ENCODE measurements around the gene BRINP1. TPM values are rescaled to one million over a fixed set of nuclear protein-coding genes. Genes with fewer than 3 reads are reported as not detected.

Gene BRINP1
- total RNA-seq, 1 experiment from 2014 or later, result 14.0 TPM

DNA sequence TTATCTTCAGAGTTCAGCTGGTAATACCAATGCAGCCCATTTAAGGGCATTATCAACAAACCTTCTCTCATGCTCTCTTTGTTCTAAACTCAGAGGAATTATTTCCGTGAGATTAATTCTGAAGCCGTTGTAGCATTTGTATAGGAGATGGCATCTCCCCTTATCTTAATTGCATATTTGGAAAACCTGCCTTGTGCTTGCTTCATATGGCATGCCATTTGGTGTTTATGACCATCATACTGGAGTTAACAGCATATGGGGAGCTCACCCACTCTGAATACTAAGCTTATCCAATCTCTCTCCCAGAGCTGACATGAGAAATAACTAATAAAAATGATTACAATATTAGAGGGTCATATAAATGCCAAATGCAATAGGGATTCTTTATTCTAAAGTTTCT, 243.2 kb downstream of the BRINP1 start:
- no peaks in the 10 kb centered on the region for H3K4me1 Mint-ChIP-seq
- H3K4ac ChIP-seq (ENCODE audit: low read depth, low read length), result no peak overlapping the region
- H2BK20ac ChIP-seq (ENCODE audit: low read depth, low read length, poor library complexity, severe bottlenecking), result no peak overlapping the region
- H3K27ac Mint-ChIP-seq, result no peak overlapping the region
- WGBS (ENCODE audit: extremely low coverage, insufficient read length, low lambda C conversion rate), result no CpG with 5 or more reads among the region's 2 CpGs
- H3K9me3 Mint-ChIP-seq, result no peaks in the 10 kb centered on the region
- H3K36me3 Mint-ChIP-seq (ENCODE audit: insufficient read depth in 1 of 3, low read depth in 3 of 3), result no peaks in the 10 kb centered on the region
- no peak overlapping the region for H3K4me3 Mint-ChIP-seq
- H2AK5ac ChIP-seq (ENCODE audit: insufficient read length, low read length), result no peak overlapping the region
- no peak overlapping the region for H3K14ac ChIP-seq (ENCODE audit: insufficient read depth, low read length)
- H3K9ac ChIP-seq (ENCODE audit: extremely low read depth, insufficient read length, low read length), result no peak overlapping the region
- no peaks in the 10 kb centered on the region for H3K27me3 ChIP-seq (ENCODE audit: insufficient read depth, low read length)
- no peak overlapping the region for H3K4me2 ChIP-seq (ENCODE audit: insufficient read depth, insufficient read length, low read length)
- H3K79me1 ChIP-seq (ENCODE audit: insufficient read depth, low read depth, low read length, poor library complexity, severe bottlenecking), result no peaks in the 10 kb centered on the region
- H2BK15ac ChIP-seq (ENCODE audit: low read depth, low read length), result no peak overlapping the region
- H3K27me3 Mint-ChIP-seq (ENCODE audit: low read depth), result no peaks in the 10 kb centered on the region
- no peak overlapping the region for H4K91ac ChIP-seq (ENCODE audit: insufficient read length, low read depth, low read length)
- no peak overlapping the region for H2BK12ac ChIP-seq (ENCODE audit: insufficient read length, low read depth, low read length)
- no peak overlapping the region for H4K5ac ChIP-seq (ENCODE audit: insufficient read length, low read depth, low read length)
- no peak overlapping the region for H3K56ac ChIP-seq (ENCODE audit: insufficient read length, low read depth, low read length)
- H3K79me2 ChIP-seq (ENCODE audit: insufficient read depth, low read length), result no peaks in the 10 kb centered on the region
- no peak for TF ChIP-seq CTCF (conservative IDR thresholded peaks at IDR 0.05)
- H3K27ac ChIP-seq (ENCODE audit: insufficient read length, low read depth, low read length), result no peak overlapping the region
- no peaks in the 10 kb centered on the region for H3K9me3 ChIP-seq (ENCODE audit: control insufficient read depth, low read depth, low read length)
- no peak overlapping the region for H2BK5ac ChIP-seq (ENCODE audit: insufficient read length, low read length)
- DNase-seq, result no peak
- H4K8ac ChIP-seq (replicated peaks; ENCODE audit: insufficient read length, low read depth, low read length), result no peak overlapping the region
- no peak overlapping the region for H3K18ac ChIP-seq (ENCODE audit: insufficient read length, low read depth, low read length)
- H3K4me1 ChIP-seq (ENCODE audit: insufficient read depth, low read length), result no peaks in the 10 kb centered on the region
- no peaks in the 10 kb centered on the region for H4K20me1 ChIP-seq (ENCODE audit: control insufficient read depth, insufficient read depth, insufficient read length)
- H3K23ac ChIP-seq (ENCODE audit: insufficient read length, low read depth, low read length), result no peak overlapping the region
- no peak overlapping the region for H2AFZ ChIP-seq (ENCODE audit: low read length)
- no peaks in the 10 kb centered on the region for H3K23me2 ChIP-seq (ENCODE audit: insufficient read length, low read depth, low read length, poor library complexity, severe bottlenecking)
- H2BK120ac ChIP-seq (ENCODE audit: low read depth, low read length, poor library complexity, severe bottlenecking), result no peak overlapping the region
- no peak overlapping the region for H3T11ph ChIP-seq (ENCODE audit: low read length)

All from H9 (cell line).